GM12875 (cell line): ENCODE measurements around the gene TFCP2.
"Not testable (repeated sequence)": the region's sequence is repeated elsewhere in the genome, so short reads cannot be mapped to it uniquely, and the experiment has no call there.

Experiments
- H3K4me3 ChIP-seq: one replicate; pipeline ENCODE4 v1.5.1; 2011; ENCODE audit warnings: low read depth, low read length, control low read depth
- CTCF ChIP-seq: IDR thresholded peaks from 2 replicates; pipeline ENCODE4 v1.5.1; 2011; ENCODE audit warnings: low read depth, mild to moderate bottlenecking, control low read depth, inconsistent platforms, low read length, moderate library complexity, borderline replicate concordance; ENCODE audit not compliant: insufficient read depth

The TFCP2 gene

GRCh38 chr12:51081421-51081820 is 91.5 kb downstream of the TFCP2 start:
- no peak for TF ChIP-seq CTCF
- no peak overlapping the region for H3K4me3 ChIP-seq

DNA sequence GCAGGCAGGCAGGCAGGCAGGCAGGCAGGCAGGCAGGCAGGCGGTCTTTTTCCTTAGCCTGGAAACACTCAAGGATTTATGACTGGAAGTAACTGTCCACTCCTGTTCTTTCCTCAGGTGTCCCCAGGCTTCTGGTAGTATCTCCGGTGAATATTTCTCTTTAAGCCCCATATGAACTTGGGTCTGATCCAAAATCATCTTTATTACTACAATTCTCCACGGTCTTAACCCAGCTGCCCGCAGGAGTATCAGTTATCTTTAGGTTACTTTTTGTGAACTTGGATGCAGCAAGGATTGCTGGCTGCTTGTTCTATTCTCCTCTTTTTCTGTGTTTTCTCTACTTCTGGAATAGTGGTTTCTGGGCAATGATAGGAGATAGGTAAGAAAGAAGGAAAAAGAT is 92.8 kb downstream of the TFCP2 start:
- no peak overlapping the region for H3K4me3 ChIP-seq
- TF ChIP-seq CTCF, result no peak

- not testable (repeated sequence) for H3K4me3 ChIP-seq
These were observed 94.1 kb downstream of the TFCP2 start for GRCh38 chr12:51078866-51079265.

- not testable (repeated sequence) for H3K4me3 ChIP-seq
These were observed 94.6 kb downstream of the TFCP2 start for GRCh38 chr12:51078346-51078745.

GRCh38 chr12:51077930-51078329 is 95.0 kb downstream of the TFCP2 start:
- no peak for TF ChIP-seq CTCF
- H3K4me3 ChIP-seq, result no peak overlapping the region

GRCh38 chr12:51076236-51076930 is 96.6 kb downstream of the TFCP2 start:
- no peak overlapping the region for H3K4me3 ChIP-seq
- TF ChIP-seq CTCF, result no peak

DNA sequence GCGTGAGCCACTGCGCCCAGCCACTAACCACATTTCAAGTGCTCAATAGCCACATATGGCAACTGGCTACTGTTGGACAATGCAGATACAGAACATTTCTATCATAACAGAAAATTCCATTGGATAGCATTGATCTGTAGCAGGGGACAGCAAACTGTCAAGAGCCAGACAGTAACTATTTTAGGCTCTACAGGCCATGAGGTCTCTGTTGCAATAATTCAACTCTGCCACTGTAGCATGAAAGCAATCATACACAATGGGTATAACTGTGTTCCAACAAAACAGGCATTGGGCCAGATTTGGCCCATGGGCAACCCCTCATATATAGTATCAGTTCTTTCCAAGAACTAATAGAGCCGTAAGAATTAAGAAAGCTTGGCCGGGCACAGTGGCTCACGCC is 97.5 kb downstream of the TFCP2 start:
- H3K4me3 ChIP-seq, result no peak overlapping the region
- TF ChIP-seq CTCF, result no peak

DNA sequence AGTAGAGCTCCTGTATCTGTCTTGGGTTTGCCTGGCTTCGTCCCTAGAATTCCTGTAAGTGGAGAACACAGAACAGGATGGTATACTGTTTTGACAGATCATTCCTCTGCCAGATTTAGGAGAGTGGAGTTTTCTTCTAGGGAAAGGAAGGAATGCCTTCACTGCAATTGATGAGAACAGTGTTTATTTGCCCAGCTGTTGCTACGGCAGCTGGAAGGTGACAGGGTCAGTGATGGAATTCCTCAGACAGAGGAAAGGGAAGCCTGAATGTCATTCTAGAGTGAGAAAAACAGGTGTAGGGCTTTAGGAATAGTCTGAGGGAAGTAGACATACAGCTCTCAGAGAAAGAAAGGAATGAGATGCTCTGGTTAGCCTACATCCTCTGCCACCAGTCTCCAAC is 101.3 kb downstream of the TFCP2 start:
- no peak for TF ChIP-seq CTCF
- no peak overlapping the region for H3K4me3 ChIP-seq
